Measurements from ENCODE around the gene KANSL1. TPM values are rescaled to one million over a fixed set of nuclear protein-coding genes. Genes with fewer than 3 reads are reported as not detected.
A peak's percentile ranks its signal among the peaks of the same experiment; 100 is the strongest.

KANSL1 gene
- total and polyA plus RNA-seq, 2 of the 4 experiments (the other 2 are of a cell fraction): 19.1 to 49.6 TPM

GRCh38 chr17:46121841-46122485 lies 71.3 kb downstream of the KANSL1 start:
- no peak for ATAC-seq (ENCODE audit: low read depth)
- H3K27ac ChIP-seq (ENCODE audit: insufficient read depth, low read length): no peak overlapping the region
- no peak for DNase-seq

More at GRCh38 chr17:46121841-46122485, 71.3 kb downstream of the KANSL1 start:
- intact Hi-C loops (cut with micrococcal nuclease) (no loop called here), dilution Hi-C loops (cut with HindIII; ENCODE audit: low sequenced_read_pairs, unreplicated experiment) (no loop called here), in situ Hi-C loops (cut with MboI; ENCODE audit: low sequenced_read_pairs) (no loop called here)
- no peak overlapping the region for H4K8ac ChIP-seq (ENCODE audit: low read depth in 2 of 2, low read length in 2 of 2)
- H2BK20ac ChIP-seq (ENCODE audit: low read depth, low read length): no peak overlapping the region
- no peak overlapping the region for H2BK15ac ChIP-seq (ENCODE audit: low read depth, low read length)
- no peaks in the 10 kb centered on the region for H3K27me3 ChIP-seq (ENCODE audit: control insufficient read depth, insufficient read depth, low read length)
- no peak overlapping the region for H2AK9ac ChIP-seq (replicated peaks; ENCODE audit: low read depth, low read length, poor library complexity)
- no peak overlapping the region for H3K23ac ChIP-seq (ENCODE audit: low read depth, low read length)
- no peaks in the 10 kb centered on the region; the same call in 1 of the 2 replicates for H3K36me3 ChIP-seq (ENCODE audit: control insufficient read depth, insufficient read depth, low read length)
- peaks cover 11% of the 10 kb centered on the region for H3K9me1 ChIP-seq (ENCODE audit: insufficient read depth, low read length)
- no peak overlapping the region for H4K91ac ChIP-seq (ENCODE audit: insufficient read depth, low read depth, low read length)
- H3K9me3 ChIP-seq (ENCODE audit: control insufficient read depth, insufficient read depth, low read length): no peaks in the 10 kb centered on the region
- H3K4me2 ChIP-seq (ENCODE audit: low read depth, low read length): peak overlapping the region; percentile 61; the same call in 1 of the 2 replicates
- H3K56ac ChIP-seq (ENCODE audit: extremely low read depth, insufficient read depth, low read length): no peak overlapping the region
- H2AK5ac ChIP-seq (ENCODE audit: low read depth, low read length): no peak overlapping the region
- CTCF ChIA-PET: no interaction called here
- POLR2A ChIA-PET (ENCODE audit: unreplicated experiment): no interaction called here
- no peak overlapping the region for H2AFZ ChIP-seq (replicated peaks; ENCODE audit: low read length, poor library complexity)
- H3K4me3 ChIP-seq (ENCODE audit: insufficient read depth, low read depth, low read length): no peak overlapping the region
- H3K18ac ChIP-seq (ENCODE audit: low read depth, low read length): 0 out of 2 replicates have a peak overlapping the region, but pooled peaks have one; percentile 26
- H2BK120ac ChIP-seq (ENCODE audit: low read depth, low read length): no peak overlapping the region
- peaks cover 97% of the 10 kb centered on the region for H4K20me1 ChIP-seq (ENCODE audit: insufficient read depth, low read length)
- no peak overlapping the region for H3K4ac ChIP-seq (ENCODE audit: low read depth, low read length)
- H3K4me1 ChIP-seq (ENCODE audit: control insufficient read depth, insufficient read depth, low read length): peaks cover 6% of the 10 kb centered on the region
- no peak overlapping the region for H3K14ac ChIP-seq (replicated peaks; ENCODE audit: low read depth, low read length)
- no peak overlapping the region for H4K5ac ChIP-seq (ENCODE audit: low read depth, low read length)
- TF ChIP-seq BHLHE40 (IDR thresholded peaks at IDR 0.05; ENCODE audit: low read depth, low read length): no peak
- BruUV-seq (replicated peaks): no TSS peak
- WGBS, 2 experiments (ENCODE audit: extremely low coverage in 2 of 2, insufficient read length in 1 of 2): no CpG with 5 or more reads among the region's 5 CpGs
- no peak overlapping the region for H3K9ac ChIP-seq (ENCODE audit: low read depth, low read length)
- peaks cover 35 to 93% of the 10 kb centered on the region in 2 experiments for H3K79me1 ChIP-seq (ENCODE audit: low read depth in 1 of 2, low read length in 2 of 2)
- H2BK5ac ChIP-seq (ENCODE audit: low read depth, low read length, poor library complexity, severe bottlenecking): no peak overlapping the region

Measured in IMR-90 (cell line).